Hepatic stellate cell (primary cell): ENCODE results near the gene GLI1.

Source experiments
- DNase-seq: peaks from one replicate; pipeline ENCODE4 v3.0.0; 2011; ENCODE audit warnings: low spot score

The GLI1 gene

DNA sequence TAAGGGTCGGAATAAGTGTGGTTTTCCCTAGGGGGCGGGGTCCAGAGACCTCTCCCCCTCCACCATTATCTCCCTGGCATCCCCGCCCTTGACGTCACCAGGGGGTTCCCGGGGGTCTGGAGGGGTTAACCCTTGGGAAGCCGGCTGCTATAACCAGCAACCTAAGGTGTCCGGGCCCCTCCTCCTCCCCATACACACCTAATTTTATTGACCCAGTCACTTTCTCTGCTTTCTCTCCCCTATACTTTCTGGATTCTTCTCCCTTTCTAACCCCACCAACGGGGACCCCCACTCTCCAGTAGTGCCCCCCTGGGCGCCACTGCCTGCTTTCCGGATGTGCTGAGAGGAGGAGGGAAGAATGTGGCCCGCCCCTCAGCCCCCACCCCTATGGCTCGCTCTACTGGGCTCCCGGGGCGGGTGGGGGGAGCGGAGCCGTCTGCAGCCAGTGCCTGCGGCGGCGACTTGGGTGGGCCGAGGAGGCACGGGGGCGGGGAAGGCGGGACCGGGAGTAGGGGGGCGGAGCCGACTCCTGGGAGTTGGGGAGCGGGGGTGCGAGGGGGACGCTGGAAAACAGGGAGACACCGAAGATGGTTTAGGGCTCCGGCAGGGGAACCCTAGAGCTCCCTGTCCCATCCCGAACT, 1.8 kb downstream of the GLI1 start:
- DNase-seq, result peak; percentile 85

DNA sequence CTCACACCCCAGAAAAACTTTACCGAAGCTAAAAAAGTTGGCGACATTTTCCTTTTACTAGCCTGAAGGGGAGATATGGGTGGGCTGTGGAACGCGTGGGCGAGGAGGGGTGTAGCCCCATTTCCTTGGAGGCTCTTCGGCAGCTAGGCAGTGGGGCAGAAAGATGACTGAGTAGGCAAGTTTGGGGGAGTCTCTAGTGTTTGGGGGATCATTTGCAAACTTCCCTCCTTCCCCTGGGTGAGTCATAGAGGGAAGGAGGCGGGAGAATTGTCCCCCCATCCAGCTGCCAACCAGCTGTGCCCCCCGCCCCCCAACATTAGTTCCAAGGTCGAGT, 2.3 kb downstream of the GLI1 start:
- DNase-seq, result peak; percentile 60

DNA sequence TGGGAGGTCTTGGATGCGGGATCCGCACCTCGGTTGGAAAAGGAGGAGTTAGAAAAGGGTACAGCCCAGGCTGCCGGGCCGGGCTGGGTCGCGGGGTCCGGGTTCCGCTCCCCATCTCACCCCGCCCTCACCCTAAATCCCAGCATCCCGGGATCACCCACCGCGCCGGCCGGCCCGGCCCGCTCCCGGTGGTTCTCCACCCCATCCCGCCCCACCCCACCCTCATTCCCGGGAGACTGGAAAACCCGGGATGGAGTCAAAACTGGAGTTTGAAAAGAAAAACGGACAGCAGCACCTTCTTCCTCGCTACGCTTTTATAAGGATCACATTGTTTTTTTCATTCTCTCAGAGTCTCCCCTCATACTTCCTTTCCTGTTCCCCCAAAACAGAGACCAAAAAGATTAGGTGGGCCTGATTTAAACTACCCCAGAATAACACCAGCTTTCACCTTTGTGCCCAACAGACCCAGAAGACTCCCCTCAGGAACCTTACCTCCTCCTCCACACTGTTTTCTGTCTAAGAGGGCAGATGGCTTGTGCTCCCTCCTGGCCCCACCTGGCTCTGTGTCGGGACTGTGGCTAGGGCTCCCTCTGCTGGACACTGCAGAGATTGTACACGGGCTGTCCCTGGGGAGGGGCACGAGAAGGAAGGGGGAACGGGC, 2.8 kb downstream of the GLI1 start:
- DNase-seq, result peak; percentile 94

DNA sequence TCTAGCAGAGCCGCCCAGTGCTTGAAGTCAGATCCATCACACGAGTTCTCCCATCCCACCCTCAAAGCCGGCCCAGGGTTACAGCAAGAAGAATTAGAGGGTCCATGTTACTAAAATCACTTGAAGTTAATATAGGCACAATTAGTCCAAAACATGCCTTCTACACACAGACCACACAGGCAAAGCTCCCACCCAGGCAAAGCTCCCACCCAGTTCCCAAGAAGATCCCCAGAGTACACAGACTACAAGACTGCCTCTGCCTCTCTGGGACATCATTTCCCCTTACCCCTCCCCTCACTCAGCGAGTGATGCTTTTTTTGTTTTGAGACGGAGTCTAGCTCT, 3.3 kb downstream of the GLI1 start:
- DNase-seq, result no peak

DNA sequence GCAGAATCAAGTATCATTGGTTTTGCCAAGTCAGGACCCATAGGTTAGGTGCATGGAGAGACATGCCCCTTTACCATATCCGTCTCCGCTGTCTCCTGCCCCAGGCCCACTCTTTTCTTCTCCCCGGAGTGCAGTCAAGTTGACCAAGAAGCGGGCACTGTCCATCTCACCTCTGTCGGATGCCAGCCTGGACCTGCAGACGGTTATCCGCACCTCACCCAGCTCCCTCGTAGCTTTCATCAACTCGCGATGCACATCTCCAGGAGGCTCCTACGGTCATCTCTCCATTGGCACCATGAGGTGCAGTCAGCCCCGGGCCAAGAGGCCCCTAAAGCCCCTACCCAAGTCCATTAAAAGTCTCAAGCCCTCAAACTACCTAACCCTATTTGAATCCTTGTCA, 5.0 kb downstream of the GLI1 start:
- no peak for DNase-seq

DNA sequence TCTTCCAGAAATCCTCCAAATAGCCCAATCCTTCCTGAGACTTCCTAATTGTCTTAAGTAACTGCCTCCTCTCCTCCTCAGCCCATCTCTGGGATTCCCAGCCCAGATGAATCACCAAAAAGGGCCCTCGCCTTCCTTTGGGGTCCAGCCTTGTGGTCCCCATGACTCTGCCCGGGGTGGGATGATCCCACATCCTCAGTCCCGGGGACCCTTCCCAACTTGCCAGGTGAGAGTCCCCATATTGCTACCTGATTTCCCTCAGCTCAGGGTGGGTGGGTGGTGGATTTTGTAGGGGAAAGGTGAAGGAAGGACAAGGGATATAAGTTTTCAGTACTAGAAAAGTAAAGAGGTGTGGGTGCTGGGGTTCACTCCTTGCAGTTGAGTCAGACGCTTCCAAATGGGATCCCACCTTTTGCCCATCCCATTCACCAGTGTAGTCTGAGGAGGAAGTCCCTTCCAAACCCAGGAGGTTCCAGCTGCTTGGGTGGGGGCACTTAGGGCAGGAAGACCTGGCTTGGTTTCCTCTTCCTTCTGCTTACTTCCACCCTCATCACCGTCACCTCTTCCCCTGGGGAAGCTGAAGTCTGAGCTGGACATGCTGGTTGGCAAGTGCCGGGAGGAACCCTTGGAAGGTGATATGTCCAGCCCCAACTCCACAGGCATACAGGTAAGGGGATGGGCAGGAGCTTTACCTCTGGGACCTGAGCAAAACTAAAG, 5.6 kb downstream of the GLI1 start:
- DNase-seq, result no peak

DNA sequence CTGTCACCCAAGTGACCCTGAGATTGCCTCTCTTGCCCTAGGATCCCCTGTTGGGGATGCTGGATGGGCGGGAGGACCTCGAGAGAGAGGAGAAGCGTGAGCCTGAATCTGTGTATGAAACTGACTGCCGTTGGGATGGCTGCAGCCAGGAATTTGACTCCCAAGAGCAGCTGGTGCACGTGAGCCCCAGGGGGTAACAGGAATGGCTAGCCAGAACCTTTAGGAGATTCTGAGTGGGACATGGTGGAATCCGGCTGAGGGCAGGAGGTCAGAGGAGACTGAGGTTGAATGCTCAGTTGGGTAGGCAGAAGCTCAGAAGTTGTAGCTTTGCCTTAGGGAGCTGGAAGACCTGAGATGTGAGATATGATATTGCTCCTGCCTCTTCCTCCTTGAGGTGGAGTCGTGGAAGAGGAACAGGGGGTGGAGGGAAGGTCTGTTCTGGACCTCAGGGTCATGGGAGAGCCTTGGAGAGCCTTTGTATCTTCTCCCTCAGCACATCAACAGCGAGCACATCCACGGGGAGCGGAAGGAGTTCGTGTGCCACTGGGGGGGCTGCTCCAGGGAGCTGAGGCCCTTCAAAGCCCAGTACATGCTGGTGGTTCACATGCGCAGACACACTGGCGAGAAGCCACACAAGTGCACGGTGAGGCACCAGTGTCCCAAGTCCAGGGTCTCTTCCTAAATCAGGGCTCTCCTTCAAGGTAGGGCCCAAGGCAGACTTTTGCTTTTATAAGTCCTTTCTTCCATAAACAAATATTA, 6.3 kb downstream of the GLI1 start:
- DNase-seq, result no peak

DNA sequence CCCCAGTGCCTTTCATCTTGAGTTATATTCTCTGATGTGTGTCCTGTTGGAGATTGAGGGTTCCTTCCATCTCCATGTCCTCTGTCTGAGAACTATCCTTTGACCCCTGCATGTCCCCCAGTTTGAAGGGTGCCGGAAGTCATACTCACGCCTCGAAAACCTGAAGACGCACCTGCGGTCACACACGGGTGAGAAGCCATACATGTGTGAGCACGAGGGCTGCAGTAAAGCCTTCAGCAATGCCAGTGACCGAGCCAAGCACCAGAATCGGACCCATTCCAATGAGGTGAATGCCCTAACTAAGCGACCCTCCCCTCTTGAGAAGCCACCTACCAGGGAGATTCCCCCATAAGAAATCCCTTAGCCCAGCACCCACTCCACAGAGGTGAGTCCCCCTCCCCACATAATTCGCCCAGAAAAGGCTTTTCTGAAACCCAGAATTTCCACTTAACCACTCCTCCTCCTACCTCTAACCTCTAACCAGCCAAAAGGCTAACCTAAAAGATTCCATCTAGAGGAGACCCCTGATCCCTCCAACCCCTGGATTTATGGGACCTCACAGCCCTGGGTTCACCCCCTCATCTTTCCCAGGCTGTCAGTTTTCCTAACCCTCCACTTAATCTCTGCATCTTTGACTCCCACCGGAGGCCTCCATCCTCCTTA, 7.8 kb downstream of the GLI1 start:
- no peak for DNase-seq

DNA sequence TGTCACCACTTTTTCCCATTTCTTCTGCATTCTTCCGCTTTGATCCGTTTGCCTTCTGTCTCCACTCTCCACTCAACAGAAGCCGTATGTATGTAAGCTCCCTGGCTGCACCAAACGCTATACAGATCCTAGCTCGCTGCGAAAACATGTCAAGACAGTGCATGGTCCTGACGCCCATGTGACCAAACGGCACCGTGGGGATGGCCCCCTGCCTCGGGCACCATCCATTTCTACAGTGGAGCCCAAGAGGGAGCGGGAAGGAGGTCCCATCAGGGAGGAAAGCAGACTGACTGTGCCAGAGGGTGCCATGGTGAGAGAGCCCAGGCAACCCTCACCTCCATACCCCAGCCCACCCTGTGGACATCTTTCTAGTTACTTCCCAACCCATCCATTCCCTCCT, 8.3 kb downstream of the GLI1 start:
- DNase-seq, result no peak

DNA sequence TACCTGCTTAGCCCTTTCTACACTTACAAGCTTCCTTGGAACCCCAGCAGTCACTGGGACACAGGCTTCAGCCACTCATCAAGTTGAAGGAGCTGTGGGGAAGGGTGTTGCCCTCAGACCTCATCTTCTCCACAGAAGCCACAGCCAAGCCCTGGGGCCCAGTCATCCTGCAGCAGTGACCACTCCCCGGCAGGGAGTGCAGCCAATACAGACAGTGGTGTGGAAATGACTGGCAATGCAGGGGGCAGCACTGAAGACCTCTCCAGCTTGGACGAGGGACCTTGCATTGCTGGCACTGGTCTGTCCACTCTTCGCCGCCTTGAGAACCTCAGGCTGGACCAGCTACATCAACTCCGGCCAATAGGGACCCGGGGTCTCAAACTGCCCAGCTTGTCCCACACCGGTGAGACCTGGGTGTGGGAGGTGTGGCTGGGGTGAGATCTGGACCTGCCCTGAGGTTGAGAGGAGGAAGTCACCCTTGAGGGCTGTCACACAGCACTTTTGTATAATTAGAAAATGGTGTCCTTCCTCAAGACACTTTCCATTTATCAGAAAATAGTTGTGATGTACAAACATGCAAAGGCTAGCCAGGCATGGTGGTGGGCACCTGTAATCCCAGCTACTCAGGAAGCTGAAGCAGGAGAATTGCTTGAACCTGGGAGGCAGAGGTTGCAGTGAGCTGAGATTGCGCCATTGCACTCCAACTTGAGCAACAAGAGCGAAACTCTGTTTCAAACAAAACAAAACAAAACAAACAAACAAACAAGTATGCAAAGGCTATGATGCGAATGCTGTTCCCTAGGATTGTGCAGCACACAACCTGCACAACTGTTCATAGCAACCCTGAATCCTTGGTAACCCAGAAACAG, 9.9 kb downstream of the GLI1 start:
- no peak for DNase-seq

DNA sequence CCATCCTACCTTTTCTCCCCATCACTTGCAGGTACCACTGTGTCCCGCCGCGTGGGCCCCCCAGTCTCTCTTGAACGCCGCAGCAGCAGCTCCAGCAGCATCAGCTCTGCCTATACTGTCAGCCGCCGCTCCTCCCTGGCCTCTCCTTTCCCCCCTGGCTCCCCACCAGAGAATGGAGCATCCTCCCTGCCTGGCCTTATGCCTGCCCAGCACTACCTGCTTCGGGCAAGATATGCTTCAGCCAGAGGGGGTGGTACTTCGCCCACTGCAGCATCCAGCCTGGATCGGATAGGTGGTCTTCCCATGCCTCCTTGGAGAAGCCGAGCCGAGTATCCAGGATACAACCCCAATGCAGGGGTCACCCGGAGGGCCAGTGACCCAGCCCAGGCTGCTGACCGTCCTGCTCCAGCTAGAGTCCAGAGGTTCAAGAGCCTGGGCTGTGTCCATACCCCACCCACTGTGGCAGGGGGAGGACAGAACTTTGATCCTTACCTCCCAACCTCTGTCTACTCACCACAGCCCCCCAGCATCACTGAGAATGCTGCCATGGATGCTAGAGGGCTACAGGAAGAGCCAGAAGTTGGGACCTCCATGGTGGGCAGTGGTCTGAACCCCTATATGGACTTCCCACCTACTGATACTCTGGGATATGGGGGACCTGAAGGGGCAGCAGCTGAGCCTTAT, 10.8 kb downstream of the GLI1 start:
- DNase-seq, result no peak

DNA sequence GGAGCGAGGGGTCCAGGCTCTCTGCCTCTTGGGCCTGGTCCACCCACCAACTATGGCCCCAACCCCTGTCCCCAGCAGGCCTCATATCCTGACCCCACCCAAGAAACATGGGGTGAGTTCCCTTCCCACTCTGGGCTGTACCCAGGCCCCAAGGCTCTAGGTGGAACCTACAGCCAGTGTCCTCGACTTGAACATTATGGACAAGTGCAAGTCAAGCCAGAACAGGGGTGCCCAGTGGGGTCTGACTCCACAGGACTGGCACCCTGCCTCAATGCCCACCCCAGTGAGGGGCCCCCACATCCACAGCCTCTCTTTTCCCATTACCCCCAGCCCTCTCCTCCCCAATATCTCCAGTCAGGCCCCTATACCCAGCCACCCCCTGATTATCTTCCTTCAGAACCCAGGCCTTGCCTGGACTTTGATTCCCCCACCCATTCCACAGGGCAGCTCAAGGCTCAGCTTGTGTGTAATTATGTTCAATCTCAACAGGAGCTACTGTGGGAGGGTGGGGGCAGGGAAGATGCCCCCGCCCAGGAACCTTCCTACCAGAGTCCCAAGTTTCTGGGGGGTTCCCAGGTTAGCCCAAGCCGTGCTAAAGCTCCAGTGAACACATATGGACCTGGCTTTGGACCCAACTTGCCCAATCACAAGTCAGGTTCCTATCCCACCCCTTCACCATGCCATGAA, 11.5 kb downstream of the GLI1 start:
- no peak for DNase-seq

DNA sequence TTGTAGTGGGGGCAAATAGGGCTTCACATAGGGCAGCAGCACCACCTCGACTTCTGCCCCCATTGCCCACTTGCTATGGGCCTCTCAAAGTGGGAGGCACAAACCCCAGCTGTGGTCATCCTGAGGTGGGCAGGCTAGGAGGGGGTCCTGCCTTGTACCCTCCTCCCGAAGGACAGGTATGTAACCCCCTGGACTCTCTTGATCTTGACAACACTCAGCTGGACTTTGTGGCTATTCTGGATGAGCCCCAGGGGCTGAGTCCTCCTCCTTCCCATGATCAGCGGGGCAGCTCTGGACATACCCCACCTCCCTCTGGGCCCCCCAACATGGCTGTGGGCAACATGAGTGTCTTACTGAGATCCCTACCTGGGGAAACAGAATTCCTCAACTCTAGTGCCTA, 12.1 kb downstream of the GLI1 start:
- DNase-seq, result no peak

DNA sequence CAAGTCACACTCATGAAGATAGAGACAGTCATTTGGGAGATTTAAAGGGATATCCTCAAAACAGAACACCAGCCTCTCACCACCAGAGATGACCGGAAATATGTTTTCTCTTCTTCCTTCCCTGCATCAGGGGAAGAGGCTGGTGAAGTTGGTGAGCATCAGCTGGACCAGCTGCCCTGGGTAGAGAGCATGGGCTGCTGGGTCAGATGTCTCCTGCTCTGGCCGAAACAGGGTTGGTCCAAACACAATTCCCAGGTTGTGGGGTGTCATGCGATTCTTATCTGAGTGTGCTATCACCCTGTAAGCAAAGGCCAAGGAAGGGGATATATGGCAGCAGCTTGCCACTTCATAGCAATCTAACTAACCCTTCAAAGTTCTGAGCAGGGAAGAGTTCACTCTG, 12.8 kb downstream of the GLI1 start:
- no peak for DNase-seq

DNA sequence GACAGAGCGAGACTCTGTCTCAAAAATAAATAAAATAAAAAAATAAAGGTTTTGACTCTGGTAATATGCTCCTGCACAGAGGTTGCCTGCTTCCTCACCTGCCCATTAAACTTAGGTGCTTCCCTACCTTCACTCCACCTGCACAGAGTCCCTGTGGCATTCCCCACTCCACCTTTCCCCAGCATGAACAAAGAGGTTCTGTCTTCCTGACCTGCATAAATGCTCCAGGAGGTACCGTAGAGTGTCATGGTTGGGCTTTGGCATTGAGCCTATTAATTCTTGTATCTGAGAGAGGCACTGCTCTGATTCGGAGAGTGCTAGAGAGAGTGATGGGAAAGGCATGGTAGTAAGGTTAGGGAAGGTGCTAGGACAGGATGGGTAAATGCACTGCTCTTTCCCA, 13.8 kb downstream of the GLI1 start:
- DNase-seq, result no peak

DNA sequence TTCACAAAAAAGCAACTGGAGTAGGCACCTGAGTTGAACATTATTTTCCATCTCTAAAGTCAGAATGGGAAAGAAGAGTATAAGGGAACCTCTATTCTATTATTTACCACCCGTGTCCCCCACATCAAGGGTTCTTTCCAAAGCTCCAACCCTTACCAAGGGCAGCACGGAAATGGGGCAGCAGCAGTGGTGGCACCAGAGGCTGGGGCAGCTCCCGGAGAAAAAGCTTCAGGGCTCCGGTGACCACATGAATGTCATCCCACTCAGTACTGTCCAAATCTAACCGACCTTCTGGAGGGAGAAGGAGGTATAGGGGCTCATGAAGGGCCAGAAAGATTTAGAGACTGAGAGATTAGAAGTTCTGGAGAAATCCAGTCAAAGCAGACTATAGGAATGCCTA, 14.3 kb downstream of the GLI1 start:
- DNase-seq, result no peak

DNA sequence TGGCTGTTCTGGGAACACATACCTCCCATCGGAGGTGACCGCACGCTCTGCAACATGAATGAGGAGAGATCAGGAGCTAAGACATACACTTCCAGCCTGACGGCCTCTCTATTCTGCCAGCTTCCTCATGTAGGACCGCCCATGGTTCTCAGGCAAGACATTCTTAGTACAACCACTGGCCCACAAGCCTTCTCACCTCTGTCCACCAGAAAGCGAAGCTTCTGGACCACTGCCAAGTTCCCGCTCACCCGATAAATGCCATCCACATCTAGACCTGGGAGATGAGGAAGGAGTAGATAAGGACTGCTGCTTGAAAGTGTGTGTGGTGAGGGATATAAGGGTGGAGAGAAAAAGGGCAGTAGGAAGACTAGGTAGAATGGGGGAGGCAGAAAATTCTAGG, 14.8 kb downstream of the GLI1 start:
- DNase-seq, result no peak

DNA sequence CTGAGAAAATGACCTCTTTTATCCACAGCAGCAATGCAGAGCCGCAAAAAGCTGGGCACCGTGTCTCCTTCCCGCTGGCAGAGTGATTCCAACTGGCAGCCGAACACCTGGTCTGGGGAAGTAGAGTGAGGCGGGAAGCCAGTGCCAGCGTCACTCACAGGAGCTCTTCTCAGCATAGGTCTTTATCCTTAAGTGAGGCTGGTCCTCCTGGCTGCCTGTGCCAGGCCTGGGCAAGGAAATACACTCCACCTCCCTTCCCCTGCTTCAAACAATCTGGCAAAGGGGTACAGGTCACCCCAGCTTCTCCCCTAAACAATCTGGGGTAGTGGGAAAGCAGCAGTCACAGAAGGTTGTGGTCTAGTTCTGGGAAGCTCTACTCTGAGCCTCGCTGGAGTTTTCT, 15.3 kb downstream of the GLI1 start:
- no peak for DNase-seq

DNA sequence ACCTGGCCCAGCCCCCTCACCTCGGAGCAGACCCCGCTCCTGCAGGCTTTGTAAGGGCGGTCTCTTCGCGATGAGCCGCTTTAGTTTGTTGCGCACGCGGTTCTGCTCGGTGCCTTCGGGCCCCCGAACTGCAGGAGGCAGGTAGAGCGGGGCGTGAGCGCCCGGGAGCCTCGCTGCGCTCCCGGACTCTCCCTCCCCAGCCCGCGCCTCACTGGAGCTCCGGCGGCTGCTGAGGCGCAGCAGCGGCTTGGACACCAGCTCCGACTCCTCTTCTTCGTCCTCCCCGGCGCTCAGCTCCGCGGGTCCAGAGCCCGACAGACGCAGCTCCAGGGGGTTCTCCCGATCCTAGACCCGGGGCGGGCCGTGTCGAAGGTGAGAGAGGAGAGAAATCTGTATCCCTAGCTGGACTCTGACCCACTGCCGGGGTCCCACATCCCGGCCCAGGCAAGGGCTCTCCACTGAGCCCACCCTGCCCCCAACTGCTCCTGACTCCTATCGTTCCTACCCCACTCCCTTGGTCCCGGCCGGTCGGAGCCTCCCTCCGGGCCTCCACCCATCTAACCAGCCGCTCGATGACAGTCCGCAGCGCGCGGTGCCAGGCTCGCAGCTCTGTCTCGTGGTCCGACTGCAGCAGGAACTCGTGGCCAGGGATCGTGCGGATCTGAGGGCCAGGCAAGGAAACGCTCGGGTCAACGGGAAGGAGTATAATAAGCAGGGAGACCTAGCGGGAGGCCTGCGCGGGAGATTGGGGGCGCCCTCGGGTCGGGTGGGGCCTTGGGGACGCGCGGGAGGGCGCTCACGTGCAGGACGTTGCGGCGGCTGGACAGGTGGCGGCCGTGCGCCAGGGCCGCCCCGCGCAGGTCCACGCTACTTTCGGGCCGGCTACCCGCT, 15.9 kb downstream of the GLI1 start:
- DNase-seq, result peak; percentile 58
